WI38 (cell line): ENCODE measurements around the gene CDC42EP4.
"Not testable (repeated sequence)": the region's sequence is repeated elsewhere in the genome, so short reads cannot be mapped to it uniquely, and the experiment has no call there.

Experiments
- H3K4me3 ChIP-seq: 2 replicates; pipeline ENCODE4 v1.5.1; 2011; ENCODE audit warnings: low read depth, mild to moderate bottlenecking, control low read depth, low read length
- CTCF ChIP-seq: IDR thresholded peaks from 2 replicates; pipeline ENCODE4 v1.5.1; 2012; ENCODE audit warnings: low read depth, mild to moderate bottlenecking, control low read depth, low read length

The CDC42EP4 gene

GRCh38 chr17:73318836-73319235, 7.0 kb upstream of the CDC42EP4 start:
- no peak for TF ChIP-seq CTCF
- no peak overlapping the region for H3K4me3 ChIP-seq

GRCh38 chr17:73318427-73318813, 6.6 kb upstream of the CDC42EP4 start:
- no peak for TF ChIP-seq CTCF

GRCh38 chr17:73317513-73318426, 6.0 kb upstream of the CDC42EP4 start:
- no peak overlapping the region for H3K4me3 ChIP-seq
- TF ChIP-seq CTCF, result no peak

More at GRCh38 chr17:73318427-73318813, 6.6 kb upstream of the CDC42EP4 start:
- H3K4me3 ChIP-seq, result no peak overlapping the region

GRCh38 chr17:73316919-73317505, 5.2 kb upstream of the CDC42EP4 start:
- TF ChIP-seq CTCF, result no peak
- no peak overlapping the region for H3K4me3 ChIP-seq

- TF ChIP-seq CTCF, result no peak
- H3K4me3 ChIP-seq, result no peak overlapping the region
Observed at GRCh38 chr17:73315471-73315870, 3.7 kb upstream of the CDC42EP4 start.

GRCh38 chr17:73313526-73314127, 1.8 kb upstream of the CDC42EP4 start:
- H3K4me3 ChIP-seq, result no peak overlapping the region
- no peak for TF ChIP-seq CTCF

- H3K4me3 ChIP-seq, result not testable (repeated sequence)
Observed at GRCh38 chr17:73312887-73313286, 1.1 kb upstream of the CDC42EP4 start.
